Panc1 (cell line): ENCODE data around the gene PFKFB4.

Source experiments
- POLR2AphosphoS5 ChIP-seq: IDR thresholded peaks from 2 replicates; pipeline ENCODE4 v1.6.1; 2012; ENCODE audit warnings: mild to moderate bottlenecking, low read depth, low read length, moderate library complexity
- SIN3A ChIP-seq: IDR thresholded peaks from 2 replicates; pipeline ENCODE4 v1.6.1; 2012; ENCODE audit warnings: low read depth, mild to moderate bottlenecking, low read length, moderate library complexity, borderline replicate concordance; ENCODE audit not compliant: insufficient read depth
- TF ChIP-seq, protein P1 (sequence below): fragments of 450-650 bp; IDR thresholded peaks from 2 replicates; pipeline ENCODE4 v1.5.1; 2017; ENCODE audit warnings: mild to moderate bottlenecking
- TF ChIP-seq, protein P2 (sequence below), 2 experiments: IDR thresholded peaks; 2 replicates each; pipeline ENCODE4 v1.6.1; 2011 to 2012; ENCODE audit warnings: low read depth in 2 of 2, control low read depth in 1 of 2, low read length in 1 of 2, mild to moderate bottlenecking in 1 of 2, moderate library complexity in 1 of 2; ENCODE audit not compliant: insufficient read depth in 1 of 2

DNA sequence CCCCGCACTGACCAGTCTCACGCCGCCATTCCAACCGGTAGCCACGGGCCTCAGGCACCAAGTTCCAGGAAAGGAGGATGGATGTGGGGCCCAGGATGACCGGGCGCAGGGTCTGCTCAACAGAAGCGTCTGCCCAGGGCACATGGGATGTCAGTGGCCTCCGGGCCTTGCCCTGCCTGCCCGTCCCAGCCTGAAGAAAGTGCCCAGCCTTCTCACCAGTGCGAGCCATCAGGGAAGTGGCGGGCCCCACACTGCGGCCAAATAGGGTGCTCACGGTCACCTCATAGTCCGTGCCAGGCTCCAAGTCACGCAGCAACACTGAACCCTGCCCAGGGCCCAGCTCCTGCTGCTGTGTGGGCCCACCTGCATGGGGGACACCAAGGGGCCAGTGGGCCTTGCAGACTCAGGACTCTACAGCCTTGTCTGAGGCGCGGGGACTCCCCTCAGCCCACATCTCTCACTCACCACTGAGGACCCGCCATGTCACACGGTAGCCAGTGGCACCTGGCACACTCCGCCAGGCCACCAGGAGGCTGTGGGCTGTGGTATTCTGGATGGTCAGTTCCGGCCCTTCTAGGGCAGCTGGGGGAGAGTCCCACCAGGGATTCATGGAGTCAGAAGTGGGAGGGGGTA lies 35.4 kb upstream of the PFKFB4 start:
- TF ChIP-seq, protein P1, sequence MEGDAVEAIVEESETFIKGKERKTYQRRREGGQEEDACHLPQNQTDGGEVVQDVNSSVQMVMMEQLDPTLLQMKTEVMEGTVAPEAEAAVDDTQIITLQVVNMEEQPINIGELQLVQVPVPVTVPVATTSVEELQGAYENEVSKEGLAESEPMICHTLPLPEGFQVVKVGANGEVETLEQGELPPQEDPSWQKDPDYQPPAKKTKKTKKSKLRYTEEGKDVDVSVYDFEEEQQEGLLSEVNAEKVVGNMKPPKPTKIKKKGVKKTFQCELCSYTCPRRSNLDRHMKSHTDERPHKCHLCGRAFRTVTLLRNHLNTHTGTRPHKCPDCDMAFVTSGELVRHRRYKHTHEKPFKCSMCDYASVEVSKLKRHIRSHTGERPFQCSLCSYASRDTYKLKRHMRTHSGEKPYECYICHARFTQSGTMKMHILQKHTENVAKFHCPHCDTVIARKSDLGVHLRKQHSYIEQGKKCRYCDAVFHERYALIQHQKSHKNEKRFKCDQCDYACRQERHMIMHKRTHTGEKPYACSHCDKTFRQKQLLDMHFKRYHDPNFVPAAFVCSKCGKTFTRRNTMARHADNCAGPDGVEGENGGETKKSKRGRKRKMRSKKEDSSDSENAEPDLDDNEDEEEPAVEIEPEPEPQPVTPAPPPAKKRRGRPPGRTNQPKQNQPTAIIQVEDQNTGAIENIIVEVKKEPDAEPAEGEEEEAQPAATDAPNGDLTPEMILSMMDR, result no peak
- TF ChIP-seq POLR2AphosphoS5, result no peak
- TF ChIP-seq SIN3A, result no peak
- TF ChIP-seq, protein P2, sequence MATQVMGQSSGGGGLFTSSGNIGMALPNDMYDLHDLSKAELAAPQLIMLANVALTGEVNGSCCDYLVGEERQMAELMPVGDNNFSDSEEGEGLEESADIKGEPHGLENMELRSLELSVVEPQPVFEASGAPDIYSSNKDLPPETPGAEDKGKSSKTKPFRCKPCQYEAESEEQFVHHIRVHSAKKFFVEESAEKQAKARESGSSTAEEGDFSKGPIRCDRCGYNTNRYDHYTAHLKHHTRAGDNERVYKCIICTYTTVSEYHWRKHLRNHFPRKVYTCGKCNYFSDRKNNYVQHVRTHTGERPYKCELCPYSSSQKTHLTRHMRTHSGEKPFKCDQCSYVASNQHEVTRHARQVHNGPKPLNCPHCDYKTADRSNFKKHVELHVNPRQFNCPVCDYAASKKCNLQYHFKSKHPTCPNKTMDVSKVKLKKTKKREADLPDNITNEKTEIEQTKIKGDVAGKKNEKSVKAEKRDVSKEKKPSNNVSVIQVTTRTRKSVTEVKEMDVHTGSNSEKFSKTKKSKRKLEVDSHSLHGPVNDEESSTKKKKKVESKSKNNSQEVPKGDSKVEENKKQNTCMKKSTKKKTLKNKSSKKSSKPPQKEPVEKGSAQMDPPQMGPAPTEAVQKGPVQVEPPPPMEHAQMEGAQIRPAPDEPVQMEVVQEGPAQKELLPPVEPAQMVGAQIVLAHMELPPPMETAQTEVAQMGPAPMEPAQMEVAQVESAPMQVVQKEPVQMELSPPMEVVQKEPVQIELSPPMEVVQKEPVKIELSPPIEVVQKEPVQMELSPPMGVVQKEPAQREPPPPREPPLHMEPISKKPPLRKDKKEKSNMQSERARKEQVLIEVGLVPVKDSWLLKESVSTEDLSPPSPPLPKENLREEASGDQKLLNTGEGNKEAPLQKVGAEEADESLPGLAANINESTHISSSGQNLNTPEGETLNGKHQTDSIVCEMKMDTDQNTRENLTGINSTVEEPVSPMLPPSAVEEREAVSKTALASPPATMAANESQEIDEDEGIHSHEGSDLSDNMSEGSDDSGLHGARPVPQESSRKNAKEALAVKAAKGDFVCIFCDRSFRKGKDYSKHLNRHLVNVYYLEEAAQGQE (IDR thresholded peaks at IDR 0.05; ENCODE audit: insufficient read depth in 1 of 2, low read depth in 2 of 2, low read length in 1 of 2), result no peak
